ENCODE data around the gene CFLAR.
A peak's percentile ranks its signal among the peaks of the same experiment; 100 is the strongest.

The CFLAR gene

DNA sequence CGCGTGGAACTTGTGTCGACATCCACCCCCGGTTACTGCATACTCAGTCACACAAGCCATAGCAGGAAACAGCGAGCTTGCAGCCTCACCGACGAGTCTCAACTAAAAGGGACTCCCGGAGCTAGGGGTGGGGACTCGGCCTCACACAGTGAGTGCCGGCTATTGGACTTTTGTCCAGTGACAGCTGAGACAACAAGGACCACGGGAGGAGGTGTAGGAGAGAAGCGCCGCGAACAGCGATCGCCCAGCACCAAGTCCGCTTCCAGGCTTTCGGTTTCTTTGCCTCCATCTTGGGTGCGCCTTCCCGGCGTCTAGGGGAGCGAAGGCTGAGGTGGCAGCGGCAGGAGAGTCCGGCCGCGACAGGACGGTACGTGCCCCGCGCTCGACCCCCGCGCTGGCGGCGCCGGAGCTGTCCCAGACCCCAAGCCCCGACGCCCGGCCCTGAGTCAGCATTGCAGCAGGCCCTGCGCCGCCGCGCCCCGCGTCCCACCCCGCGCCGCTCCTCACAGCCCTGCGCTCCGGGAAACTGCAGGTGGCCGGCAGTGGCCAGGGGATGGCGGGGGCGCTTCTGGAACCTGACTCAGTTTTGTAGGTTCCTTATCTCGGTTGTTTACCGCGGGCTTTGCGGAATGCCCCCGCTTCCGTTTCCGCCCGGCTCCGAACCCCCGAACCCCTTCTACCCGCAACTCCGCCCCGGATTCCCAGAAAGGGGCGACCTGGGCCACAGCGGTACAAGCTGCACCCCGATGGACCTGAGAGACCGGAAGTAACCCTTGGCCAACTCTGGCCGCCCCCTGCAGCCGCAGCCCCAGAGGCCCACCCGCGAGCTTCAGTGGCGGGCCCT is at the start of gene CFLAR:
TSS of gene CFLAR (plus strand) at position 50 of the 844 bp plus-strand sequence. CDS start 13,702 bp downstream, outside the sequence.
- DNase-seq, result peak; percentile 84

DNA sequence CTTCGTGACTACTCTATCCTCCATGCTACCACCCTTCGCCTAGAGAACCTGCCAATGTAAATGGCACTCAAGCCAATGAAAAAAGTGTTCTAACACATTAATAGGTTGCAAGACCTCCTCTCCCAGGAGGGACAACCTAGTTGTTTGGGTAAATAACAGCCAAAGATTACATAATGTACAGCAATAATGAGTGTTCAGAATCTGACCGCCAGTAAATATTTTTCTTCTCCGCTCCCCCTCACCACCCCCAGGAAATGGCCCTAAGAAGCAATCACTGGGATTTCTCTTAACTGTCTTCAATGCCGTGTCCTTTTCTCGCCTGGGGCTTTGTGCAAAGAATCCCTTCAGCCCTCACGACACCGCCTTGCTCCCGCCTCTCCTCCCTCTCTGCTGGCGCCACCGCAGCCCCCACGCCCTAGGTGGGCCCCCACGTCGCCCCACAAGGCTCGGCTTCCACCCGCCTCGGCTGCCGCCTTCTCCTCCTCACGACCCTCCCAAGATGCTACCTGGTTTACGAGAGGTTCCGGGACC is 45.0 kb upstream of the CFLAR start:
- DNase-seq, result no peak

DNA sequence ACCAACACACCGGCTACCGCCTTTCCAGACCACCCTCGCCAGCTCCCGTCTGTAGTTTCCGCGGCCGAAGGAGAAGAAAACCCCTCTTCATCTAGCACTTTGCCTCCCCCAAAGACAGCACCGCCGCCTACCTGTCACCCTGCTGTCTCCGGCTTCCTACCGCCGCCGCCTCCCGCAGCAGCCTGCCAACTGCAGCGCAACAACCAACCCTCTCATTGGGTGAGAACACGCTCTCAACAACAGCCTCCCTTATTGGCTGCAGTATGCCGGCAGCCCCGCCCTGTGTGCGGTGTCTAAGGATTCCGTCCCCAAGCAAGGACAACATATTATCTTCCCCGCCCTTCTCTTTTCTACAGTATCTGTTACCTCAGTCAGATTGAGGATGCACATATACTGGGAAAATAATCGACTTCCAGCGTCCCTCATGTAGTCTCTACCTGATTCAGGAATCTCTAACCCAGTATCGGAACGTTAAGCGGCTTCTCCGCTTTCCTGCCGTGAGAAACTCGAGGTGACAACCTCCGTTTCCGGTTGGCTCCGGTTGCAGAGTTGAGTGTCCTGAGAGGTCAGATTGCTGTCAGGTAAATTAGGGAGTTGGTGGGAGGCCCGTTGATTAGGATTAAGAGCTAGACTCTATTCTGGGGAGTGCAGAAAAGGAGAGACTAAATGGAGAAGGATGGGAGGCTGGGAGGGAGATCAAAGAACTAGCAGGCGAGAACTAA is 44.3 kb upstream of the CFLAR start, which contains the start of the genes HYCC2 and NDUFB3:
TSS of gene HYCC2 (minus strand) at position 193 of the 722 bp plus-strand sequence. CDS start 47,662 bp downstream, outside the sequence.
TSS of gene NDUFB3 (plus strand) at position 523 of the 722 bp plus-strand sequence. CDS start 6,882 bp downstream, outside the sequence.
- DNase-seq, result peak; percentile 86

DNA sequence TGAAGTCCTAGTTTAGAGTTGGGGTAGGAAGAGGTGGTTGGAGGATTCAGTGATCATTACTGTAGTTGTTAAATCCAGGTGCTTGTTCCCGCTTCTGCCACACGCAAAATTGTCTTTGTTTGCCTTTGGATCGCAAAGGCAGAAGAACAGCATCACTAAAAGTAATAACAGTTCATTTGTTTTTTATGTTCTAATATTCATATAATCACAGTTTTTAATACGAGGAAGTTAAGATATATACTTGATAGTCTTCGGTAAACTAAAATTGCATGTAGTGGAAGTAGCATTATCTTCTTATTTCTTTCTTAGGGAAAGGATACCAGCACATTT is 43.8 kb upstream of the CFLAR start:
- no peak for DNase-seq

DNA sequence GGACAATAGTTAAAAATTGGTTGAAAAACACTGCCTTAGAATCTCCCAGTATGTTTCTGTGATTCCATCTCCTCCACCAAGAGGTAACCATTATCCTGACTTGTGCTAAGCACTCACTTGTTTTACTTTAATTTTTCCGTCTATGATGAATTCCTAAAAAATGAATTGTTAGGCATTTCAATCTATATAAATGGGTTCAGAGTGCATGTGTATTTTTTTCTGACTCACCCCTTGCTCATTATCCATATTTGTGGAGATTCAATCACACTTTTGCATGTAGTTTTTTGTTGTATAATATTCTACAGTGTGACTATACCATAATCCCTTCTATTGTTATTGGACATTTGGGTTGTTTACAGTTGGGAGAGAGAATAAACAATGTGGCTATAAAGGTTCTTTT is 42.9 kb upstream of the CFLAR start:
- DNase-seq, result no peak

DNA sequence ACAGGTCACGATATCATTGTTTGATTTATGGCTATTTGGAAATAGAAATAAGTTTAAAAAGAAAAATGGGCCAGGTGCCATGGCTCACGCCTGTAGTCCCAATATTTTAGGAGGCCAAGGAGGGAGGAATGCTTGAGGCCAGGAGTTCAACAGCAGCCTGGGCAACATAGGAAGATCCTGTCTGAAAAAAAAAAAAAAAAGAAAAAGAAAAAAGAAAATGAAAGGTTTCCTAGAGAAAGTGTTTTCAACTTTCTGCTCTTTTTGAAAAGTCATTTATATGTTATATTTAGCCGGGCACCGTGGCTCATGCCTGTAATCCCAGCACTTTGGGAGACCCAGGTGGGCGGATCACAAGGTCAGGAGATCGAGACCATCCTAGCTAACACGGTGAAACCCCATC is 41.0 kb upstream of the CFLAR start:
- DNase-seq, result no peak

DNA sequence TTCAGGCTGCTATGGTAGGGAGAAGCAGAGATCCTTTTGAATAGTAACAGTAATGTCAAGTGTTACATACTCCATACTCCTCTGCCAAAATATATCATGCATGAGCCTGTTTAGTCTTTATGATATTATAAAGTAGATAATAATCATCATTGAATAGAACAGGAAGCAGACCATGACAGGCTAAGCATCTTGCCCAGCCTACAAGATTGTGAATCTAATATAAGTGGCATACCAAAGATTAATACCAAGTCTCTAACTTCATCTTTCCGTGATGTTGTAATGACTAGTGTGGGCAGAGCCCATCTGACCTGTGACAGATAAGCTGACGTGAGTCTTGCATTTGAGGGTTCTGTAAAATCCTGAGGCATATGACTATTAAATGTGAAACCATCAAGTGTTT is 31.1 kb upstream of the CFLAR start:
- DNase-seq, result no peak

DNA sequence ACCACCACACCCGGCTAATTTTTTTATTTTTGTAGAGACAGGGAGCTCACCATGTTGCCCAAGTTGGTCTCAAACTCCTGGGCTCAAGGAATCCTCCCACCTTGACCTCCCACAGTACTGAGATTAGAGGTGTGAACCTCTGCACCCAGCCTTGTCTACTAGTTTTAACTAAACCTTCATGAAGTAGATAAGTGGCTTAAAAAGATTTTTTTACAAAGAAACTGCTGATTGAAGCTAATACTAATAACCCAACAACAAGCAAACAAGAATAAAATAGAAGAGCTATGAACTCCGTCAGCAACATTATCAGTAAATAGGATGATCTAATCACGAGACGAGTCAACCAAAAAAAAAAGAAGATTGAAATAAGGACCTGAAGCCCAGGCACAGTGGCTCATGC is 25.4 kb upstream of the CFLAR start:
- DNase-seq, result no peak

DNA sequence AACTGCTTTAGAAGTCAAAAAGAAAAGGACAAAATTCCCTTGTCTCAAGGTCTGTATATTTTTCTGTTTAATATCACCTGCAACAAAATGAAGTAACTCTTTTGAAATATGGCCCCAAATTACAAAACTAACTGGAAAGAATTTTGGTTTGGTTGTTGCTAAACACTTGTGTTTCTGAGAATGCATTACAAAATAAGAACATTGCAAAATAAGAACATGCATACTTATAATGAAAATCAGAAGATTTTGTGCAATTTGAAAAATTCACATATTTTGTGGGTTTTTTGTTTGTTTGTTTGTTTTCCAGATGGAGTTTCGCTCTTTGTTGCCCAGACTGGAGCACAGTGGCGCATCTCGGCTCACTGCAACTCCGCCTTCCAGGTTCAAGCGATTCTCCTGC is 22.4 kb upstream of the CFLAR start:
- no peak for DNase-seq

DNA sequence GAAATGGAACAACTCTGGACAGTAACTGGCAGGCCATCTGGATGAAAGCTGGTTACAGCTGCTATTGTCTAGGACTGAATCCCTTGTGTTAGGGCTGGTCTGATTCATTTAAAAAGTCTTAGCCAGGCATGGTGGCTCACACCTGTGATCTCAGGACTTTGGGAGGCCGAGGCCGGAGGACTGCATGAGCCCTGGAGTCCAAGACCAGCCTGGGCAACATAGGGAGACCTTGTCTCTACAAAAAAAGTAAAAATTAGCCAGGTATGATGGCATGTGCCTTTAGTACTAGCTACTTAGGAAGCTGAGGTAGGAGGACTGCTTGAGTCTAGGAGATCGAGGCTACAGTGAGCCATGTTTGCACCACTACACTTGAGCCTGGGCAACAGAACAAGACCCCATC is 15.5 kb upstream of the CFLAR start:
- DNase-seq, result no peak

DNA sequence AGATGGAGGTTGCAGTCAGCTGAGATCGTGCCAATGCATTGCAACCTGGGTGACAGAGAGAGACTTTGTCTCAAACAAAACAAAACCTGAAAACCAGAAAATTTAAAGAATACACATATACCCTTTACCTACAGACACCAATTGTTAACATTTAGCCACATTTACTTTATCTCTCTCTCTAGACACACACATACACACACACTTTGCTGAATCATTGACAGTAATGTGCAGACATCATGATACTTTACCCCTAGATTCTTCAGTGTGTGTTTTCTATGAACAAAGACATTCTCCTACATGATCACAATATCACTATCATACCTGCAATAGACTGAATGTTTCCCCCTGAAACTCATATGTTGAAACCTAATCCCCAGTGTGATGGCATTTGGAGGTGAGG is 10.2 kb upstream of the CFLAR start:
- DNase-seq, result no peak

DNA sequence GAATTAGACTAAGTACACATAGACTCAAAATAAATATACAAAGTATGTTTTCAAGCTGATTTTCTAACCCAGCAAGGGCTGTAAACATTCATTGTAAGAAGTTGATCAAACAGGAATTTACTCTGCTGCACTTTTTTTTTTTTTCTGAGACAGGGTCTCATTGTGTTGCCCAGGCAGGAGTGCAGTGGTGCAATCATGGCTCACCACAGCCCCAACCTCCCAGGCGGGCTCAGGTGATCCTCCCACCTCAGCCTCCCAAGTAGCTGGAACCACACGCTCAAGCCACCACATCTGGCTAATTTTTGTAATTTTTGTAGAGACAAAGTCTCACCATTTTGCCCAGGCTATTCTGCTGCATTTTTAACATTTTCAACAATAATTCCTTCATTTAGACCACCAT is 8.3 kb upstream of the CFLAR start:
- no peak for DNase-seq

DNA sequence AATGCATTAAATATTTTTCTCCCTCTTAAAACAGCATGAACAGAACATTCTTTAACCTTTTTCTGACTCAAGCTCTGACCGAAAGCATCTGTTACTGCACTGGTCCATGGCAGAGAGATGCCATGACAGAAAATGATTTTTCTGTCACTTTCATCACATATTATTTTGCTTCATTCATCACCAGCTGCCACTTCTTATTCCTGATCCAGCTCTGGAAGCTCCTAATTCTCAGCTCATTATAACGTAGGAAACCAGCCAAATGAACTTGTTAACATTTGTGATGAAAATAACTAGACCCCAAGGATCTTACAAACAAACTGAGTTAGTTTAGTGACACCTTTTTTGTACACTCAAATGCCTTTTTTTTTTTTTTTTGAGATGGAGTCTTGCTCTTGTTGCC is 7.6 kb upstream of the CFLAR start:
- no peak for DNase-seq

DNA sequence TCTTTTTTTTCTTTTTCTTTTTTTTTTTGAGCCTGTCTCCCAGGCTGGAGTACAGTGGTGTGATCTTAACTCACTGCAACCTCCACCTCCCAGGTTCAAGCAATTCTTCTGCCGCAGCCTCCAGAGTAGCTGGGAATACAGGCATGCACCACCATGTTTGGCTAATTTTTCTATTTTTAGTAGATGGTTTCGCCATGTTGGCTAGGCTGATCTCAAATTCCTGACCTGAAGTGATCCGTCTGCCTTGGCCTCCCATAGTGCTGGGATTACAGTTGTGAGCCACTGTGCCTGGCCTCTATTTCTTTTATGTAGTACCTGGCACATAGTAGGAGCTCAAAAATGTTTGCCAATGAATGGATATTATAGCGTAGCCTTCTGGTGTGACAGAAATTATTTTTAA is 6.8 kb upstream of the CFLAR start:
- DNase-seq, result no peak

DNA sequence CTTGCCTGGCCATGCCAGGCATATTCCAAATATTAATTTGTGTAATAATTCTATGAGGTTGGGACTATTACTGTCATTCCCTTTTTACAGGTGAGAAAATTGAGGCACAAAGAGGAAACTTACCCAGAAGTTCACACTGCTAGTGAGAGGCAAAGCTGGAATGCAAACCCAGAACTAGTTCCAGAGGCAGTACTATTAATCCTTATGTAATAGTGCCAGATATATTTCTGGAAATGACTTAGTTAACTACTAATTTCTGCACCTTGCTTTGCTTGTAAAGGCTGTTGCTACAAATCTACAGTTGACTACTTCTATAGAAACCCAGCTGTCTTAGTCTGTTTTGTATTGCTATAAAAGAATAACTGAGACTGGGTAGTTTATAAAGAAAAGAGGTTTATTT is 5.3 kb upstream of the CFLAR start:
- DNase-seq, result no peak

DNA sequence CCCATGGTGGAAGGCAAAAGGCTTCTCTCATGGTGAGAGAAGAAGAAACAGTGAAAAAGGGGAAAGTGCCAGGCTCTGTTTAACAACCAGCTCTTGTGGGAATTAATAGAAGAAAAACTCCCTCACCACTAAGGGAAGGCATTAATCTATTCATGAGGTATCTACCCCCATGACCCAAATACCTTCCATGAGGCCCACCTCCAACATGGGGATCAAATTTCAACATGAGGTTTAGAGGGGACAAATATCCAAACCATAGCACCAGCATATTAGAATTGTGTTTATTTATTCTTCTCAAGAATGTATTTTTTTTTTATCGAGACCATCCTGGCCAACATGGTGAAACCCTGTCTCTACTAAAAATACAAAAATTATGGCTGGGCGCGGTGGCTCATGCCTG is 4.9 kb upstream of the CFLAR start:
- DNase-seq, result no peak

DNA sequence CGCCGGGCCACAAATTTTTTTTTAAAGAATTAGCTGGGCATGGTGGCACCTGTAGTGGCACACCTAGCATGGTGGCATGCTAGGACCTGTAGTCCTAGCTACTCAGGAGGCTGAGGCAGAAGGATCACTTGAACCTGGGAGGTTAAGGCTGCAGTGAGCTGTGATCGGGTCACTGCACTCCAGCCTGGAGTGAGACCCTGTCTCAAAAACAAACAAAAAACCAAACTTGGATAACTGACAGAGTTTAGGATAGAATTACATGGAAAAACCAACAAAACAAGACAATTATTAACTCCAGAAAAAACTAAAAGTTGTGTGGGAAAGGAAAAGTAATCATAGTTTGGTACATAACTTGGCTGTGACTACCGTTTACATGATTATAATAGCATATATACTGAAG is 1.6 kb upstream of the CFLAR start:
- DNase-seq, result no peak

DNA sequence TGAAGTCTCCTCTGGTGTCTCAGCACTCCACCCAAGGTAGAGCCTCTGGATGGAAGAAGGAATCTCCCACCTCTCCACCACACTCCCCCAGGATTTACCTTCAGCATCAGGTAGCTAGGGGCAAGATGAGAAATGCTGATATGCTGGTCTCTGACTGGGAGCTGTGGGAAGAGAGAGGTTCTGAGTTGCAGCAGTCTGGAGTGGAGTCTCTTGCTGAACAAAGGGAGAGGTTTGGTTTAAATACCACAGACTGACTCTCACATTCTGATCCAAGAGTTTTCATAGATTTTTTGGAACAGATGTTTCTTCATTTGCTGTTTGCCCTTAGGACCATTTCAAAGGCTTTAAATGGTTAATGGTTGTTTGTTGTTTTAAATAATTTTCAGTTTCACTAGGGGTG is 1.1 kb upstream of the CFLAR start:
- DNase-seq, result no peak

DNA sequence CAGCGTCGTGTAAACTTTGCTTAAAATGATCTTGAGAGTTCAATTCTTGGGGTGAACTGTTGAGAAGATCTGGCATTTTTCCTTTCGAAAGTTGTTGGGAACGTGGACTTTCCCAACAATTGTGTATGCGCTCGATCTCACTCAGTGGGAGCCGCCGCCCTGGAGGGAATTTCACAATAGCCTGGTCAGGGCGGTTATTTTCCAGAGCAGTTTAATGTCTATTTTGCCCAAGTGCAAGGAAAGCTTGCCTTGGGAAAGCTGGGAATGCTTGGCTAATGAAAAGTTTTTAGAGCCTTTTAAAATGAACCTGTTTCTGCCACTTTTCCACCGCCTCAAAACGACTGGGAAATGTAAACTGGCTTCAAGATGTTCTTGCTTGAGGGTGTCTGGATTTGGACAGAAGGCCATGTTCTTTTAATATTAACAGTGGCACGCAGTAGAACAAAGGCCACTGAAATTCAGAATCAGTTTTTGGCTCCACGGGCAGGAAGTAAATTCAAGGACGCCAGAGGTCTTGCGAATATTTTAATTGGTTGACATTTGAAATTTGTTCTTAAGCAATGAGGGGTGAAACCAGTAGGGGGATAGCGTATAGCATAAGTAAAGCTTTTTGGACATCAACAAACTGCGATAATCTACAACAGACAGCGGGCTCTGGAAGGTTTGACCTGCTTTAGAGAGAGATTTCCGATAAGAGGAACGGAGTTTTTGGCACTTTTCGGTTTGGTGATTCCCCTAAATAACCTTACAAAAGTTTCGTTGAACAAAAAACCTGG is 1.2 kb downstream of the CFLAR start:
- no peak for DNase-seq

DNA sequence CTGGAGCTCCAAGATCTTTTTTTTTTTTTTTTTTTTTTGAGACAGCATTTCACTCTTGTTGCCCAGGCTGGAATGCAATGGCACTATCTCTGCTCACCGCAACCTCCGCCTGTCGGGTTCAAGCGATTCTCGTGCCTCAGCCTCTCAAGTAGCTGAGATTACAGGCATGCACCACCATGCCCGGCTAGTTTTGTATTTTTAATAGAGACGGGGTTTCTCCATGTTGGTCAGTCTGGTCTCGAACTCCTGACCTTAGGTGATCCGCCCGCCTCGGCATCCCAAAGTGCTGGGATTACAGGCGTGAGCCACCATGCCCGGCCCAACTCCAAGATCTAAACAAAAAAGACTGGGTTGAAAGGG is 1.8 kb downstream of the CFLAR start:
- DNase-seq, result peak; percentile 45

DNA sequence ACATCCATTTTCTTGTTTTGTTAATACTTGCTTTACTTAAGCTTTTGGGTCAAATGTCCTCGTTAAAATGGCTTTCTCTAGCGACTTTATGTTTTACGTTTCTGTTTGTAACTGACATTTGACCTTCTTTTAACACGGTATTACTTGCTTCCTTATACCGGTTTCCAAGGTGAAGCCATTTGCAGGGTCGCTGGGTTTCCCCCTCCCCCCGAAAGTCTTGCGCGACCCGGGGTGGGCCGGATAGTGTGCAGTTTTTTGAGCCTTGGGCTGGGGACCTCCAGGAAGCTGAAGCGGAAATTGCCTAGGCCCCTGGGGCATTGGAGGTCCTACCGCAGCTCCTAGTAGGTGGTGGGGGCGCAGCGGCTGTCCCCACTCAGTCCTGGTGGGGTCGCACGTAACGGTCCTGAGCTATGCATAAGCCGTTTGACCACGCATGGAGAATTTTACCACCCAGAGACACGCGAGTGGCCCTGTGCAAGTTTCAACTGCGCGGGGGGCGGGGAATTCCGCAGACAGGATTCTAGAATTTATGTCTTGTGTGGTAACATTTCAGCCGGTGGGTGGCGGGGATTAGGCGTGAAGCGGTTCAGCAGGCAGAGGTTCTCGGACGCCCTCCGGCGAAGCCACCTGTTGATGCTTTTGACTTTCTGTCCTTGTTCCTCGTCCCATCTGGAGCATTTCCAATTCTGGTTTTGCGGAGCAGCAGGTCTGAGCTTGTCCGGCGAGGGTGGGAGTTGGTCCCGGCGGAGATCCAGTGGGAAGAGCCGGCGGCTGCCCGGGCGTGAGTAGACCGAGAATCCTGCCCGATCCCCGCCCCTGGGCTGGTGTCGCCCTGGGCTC is 2.4 kb downstream of the CFLAR start:
- DNase-seq, result peak; percentile 79

Measured in activated CD4-positive, CD25-positive, alpha-beta regulatory T cell treated with anti-CD3 and anti-CD28 coated beads, Interleukin-2, amount 50 U/mL, for 72 hours (primary cell).